ENCODE results near the gene STOML2. TPM values are rescaled to one million over a fixed set of nuclear protein-coding genes. Genes with fewer than 3 reads are reported as not detected.

The STOML2 gene
- total and polyA plus RNA-seq, 9 of the 15 experiments (the other 6 are each of a cell fraction or from before 2014, with no cell fraction given), result 110 to 220 (median 174) TPM

DNA sequence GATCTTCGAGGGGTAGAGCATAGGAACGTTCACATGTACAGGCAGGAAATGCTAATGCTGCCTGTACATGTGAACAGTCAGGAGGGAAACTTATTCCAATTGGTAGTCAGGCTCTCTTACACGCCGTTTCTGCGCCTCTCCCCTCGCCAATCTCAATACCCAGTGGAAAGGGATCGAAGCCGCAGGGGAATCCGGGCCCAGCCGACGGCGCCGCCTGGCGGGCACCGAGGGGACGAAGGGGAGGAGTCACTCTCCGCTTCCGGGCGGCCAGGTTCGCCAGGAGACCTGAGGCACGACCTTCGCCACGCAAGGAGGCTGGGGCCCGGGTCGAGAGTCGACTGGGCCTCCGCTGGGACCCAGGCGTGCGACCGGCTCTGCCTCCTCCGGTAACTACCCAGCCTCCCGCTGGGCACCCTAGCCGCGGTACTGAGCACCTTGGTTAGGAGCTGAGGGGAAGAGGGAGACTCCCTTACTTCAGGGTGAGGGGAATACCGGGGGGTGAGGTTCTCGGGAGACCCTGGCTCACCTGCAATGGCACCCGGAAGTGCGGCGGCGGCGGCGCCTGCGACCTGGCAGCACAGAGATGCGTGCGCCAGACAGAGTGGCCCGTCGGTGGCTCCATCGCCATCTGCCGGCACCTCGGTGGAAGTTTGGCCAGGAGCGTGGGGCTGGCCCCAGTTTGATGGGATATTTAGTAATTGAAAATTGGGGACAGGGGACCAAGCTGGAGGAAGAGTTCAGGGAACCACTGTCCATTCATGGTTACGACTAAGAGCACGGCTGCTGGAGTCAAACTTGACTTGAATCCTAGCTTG lies 6.7 kb downstream of the STOML2 start, which contains the start of gene PIGO (continued):
- TF ChIP-seq SRF (CRISPR knock-in tag; IDR thresholded peaks at IDR 0.05), result 0 out of 4 replicates have a peak, but pooled peaks of 1 of the 2 experiments have one; percentile 3
- TF ChIP-seq, protein P1, sequence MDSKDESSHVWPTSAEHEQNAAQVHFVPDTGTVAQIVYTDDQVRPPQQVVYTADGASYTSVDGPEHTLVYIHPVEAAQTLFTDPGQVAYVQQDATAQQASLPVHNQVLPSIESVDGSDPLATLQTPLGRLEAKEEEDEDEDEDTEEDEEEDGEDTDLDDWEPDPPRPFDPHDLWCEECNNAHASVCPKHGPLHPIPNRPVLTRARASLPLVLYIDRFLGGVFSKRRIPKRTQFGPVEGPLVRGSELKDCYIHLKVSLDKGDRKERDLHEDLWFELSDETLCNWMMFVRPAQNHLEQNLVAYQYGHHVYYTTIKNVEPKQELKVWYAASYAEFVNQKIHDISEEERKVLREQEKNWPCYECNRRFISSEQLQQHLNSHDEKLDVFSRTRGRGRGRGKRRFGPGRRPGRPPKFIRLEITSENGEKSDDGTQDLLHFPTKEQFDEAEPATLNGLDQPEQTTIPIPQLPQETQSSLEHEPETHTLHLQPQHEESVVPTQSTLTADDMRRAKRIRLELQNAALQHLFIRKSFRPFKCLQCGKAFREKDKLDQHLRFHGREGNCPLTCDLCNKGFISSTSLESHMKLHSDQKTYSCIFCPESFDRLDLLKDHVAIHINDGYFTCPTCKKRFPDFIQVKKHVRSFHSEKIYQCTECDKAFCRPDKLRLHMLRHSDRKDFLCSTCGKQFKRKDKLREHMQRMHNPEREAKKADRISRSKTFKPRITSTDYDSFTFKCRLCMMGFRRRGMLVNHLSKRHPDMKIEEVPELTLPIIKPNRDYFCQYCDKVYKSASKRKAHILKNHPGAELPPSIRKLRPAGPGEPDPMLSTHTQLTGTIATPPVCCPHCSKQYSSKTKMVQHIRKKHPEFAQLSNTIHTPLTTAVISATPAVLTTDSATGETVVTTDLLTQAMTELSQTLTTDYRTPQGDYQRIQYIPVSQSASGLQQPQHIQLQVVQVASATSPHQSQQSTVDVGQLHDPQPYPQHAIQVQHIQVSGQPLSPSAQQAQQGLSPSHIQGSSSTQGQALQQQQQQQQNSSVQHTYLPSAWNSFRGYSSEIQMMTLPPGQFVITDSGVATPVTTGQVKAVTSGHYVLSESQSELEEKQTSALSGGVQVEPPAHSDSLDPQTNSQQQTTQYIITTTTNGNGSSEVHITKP (IDR thresholded peaks at IDR 0.05; ENCODE audit: partially characterized antibody), result peak; percentile 80
- peak in 1 of 2 experiments; percentile 15; a peak in 1 of 4 replicates for TF ChIP-seq FOXK2 (conservative IDR thresholded peaks at IDR 0.05 in 1 of 2, IDR thresholded peaks at IDR 0.05 in 1 of 2; ENCODE audit: low read depth in 2 of 2)
- TF ChIP-seq POLR2H (tag; IDR thresholded peaks at IDR 0.05; ENCODE audit: low read depth), result peak; percentile 61; the same call in 1 of the 2 replicates
- TF ChIP-seq PHTF2 (CRISPR knock-in tag; IDR thresholded peaks at IDR 0.05), result no peak
- TF ChIP-seq, protein P2, sequence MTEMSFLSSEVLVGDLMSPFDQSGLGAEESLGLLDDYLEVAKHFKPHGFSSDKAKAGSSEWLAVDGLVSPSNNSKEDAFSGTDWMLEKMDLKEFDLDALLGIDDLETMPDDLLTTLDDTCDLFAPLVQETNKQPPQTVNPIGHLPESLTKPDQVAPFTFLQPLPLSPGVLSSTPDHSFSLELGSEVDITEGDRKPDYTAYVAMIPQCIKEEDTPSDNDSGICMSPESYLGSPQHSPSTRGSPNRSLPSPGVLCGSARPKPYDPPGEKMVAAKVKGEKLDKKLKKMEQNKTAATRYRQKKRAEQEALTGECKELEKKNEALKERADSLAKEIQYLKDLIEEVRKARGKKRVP (CRISPR knock-in tag; IDR thresholded peaks at IDR 0.05), result no peak
- TF ChIP-seq, protein P3, sequence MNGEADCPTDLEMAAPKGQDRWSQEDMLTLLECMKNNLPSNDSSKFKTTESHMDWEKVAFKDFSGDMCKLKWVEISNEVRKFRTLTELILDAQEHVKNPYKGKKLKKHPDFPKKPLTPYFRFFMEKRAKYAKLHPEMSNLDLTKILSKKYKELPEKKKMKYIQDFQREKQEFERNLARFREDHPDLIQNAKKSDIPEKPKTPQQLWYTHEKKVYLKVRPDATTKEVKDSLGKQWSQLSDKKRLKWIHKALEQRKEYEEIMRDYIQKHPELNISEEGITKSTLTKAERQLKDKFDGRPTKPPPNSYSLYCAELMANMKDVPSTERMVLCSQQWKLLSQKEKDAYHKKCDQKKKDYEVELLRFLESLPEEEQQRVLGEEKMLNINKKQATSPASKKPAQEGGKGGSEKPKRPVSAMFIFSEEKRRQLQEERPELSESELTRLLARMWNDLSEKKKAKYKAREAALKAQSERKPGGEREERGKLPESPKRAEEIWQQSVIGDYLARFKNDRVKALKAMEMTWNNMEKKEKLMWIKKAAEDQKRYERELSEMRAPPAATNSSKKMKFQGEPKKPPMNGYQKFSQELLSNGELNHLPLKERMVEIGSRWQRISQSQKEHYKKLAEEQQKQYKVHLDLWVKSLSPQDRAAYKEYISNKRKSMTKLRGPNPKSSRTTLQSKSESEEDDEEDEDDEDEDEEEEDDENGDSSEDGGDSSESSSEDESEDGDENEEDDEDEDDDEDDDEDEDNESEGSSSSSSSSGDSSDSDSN (IDR thresholded peaks at IDR 0.05; ENCODE audit: borderline replicate concordance in 1 of 2, low read depth in 2 of 2, low read length in 2 of 2), result no peak
- TF ChIP-seq, protein P4, sequence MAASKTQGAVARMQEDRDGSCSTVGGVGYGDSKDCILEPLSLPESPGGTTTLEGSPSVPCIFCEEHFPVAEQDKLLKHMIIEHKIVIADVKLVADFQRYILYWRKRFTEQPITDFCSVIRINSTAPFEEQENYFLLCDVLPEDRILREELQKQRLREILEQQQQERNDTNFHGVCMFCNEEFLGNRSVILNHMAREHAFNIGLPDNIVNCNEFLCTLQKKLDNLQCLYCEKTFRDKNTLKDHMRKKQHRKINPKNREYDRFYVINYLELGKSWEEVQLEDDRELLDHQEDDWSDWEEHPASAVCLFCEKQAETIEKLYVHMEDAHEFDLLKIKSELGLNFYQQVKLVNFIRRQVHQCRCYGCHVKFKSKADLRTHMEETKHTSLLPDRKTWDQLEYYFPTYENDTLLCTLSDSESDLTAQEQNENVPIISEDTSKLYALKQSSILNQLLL (CRISPR knock-in tag; IDR thresholded peaks at IDR 0.05; ENCODE audit: borderline replicate concordance), result no peak
- no peak for TF ChIP-seq CHD4 (IDR thresholded peaks at IDR 0.05; ENCODE audit: insufficient read depth, insufficient replicate concordance, low read depth, low read length, poor library complexity, severe bottlenecking)
- peak; percentile 33 for TF ChIP-seq SAP30 (IDR thresholded peaks at IDR 0.05; ENCODE audit: borderline replicate concordance, insufficient read depth, low read depth, low read length, poor library complexity, severe bottlenecking)
- TF ChIP-seq, protein P5, sequence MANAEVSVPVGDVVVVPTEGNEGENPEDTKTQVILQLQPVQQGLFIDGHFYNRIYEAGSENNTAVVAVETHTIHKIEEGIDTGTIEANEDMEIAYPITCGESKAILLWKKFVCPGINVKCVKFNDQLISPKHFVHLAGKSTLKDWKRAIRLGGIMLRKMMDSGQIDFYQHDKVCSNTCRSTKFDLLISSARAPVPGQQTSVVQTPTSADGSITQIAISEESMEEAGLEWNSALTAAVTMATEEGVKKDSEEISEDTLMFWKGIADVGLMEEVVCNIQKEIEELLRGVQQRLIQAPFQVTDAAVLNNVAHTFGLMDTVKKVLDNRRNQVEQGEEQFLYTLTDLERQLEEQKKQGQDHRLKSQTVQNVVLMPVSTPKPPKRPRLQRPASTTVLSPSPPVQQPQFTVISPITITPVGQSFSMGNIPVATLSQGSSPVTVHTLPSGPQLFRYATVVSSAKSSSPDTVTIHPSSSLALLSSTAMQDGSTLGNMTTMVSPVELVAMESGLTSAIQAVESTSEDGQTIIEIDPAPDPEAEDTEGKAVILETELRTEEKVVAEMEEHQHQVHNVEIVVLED (CRISPR knock-in tag; IDR thresholded peaks at IDR 0.05), result peak; percentile 71
- TF ChIP-seq, protein P6, sequence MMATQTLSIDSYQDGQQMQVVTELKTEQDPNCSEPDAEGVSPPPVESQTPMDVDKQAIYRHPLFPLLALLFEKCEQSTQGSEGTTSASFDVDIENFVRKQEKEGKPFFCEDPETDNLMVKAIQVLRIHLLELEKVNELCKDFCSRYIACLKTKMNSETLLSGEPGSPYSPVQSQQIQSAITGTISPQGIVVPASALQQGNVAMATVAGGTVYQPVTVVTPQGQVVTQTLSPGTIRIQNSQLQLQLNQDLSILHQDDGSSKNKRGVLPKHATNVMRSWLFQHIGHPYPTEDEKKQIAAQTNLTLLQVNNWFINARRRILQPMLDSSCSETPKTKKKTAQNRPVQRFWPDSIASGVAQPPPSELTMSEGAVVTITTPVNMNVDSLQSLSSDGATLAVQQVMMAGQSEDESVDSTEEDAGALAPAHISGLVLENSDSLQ (IDR thresholded peaks at IDR 0.05), result peak; percentile 35; the same call in 1 of the 2 replicates
